T-helper 1 cell treated with Interleukin-12 subunit alpha and Interleukin-12 subunit beta and Interleukin-4 antibody, amounts not matched to agents 30 μg/mL and 1 μg/mL, for 36 hours (primary cell): Measurements from ENCODE around the gene ZDHHC18.
A peak's percentile ranks its signal among the peaks of the same experiment; 100 is the strongest.

Experiments
- H3K27ac Mint-ChIP-seq: one replicate; pipeline ENCODE4 v1.8.0; 2021; ENCODE audit warnings: mild to moderate bottlenecking, mixed read lengths
- H3K27me3 Mint-ChIP-seq: one replicate; pipeline ENCODE4 v1.8.0; 2021; ENCODE audit warnings: low read depth, mixed read lengths
- H3K36me3 Mint-ChIP-seq: one replicate; pipeline ENCODE4 v1.8.0; 2021; ENCODE audit warnings: low read depth, mixed read lengths
- H3K4me1 Mint-ChIP-seq: one replicate; pipeline ENCODE4 v1.8.0; 2021; ENCODE audit warnings: low read depth, mixed read lengths
- H3K4me3 Mint-ChIP-seq: one replicate; pipeline ENCODE4 v1.8.0; 2021; ENCODE audit warnings: mild to moderate bottlenecking, moderate library complexity, mixed read lengths
- H3K9me3 Mint-ChIP-seq: one replicate; pipeline ENCODE4 v1.8.0; 2021; ENCODE audit warnings: mixed read lengths

ZDHHC18 gene

DNA sequence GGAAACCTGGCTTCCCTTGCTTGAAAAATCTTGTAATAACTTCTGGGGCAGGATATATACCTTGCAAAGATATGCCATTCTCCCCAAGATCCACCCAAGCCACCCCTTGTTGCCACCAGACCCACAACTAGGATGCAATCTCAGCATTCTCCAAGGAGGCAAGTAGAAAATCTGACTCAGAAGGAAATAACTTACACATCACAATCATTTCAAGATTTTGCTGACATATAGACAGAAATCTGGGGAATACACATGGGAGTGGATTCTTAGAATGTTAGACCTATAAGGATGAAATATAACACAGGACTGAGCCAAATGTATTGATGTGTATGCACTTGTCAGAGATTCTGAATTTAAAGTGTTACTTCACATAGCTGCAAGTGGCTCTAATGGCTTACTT, 14.8 kb upstream of the ZDHHC18 start:
- Mint-ChIP-seq H3K27ac (peak overlapping the region; percentile 53), H3K4me1 (peaks cover 23% of the 10 kb centered on the region), H3K4me3 (no peak overlapping the region), H3K9me3 (no peaks in the 10 kb centered on the region), H3K36me3 (peaks cover 3% of the 10 kb centered on the region), H3K27me3 (no peaks in the 10 kb centered on the region)

DNA sequence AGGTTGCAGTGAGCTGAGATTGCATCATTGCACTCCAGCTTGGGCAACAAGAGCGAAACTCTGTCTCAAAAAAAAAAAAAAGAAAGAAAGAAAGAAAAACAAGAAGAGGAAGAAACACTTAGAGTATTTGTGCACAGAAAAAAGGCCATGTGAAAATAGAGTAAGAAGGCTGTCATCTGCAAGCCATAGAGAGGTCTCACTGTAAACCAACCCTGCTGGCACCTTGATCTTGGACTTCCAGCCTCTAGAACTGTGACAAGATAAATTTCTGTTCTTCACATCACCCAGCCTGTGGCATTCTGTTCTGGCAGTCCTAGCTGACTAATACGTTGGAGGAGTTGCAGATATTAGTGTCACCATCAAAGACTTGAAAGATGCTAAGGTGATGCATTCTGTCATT, 12.1 kb upstream of the ZDHHC18 start:
- Mint-ChIP-seq H3K4me3 (no peak overlapping the region), H3K27me3 (no peaks in the 10 kb centered on the region), H3K27ac (no peak overlapping the region), H3K36me3 (no peaks in the 10 kb centered on the region), H3K9me3 (no peaks in the 10 kb centered on the region), H3K4me1 (peaks cover 20% of the 10 kb centered on the region)

DNA sequence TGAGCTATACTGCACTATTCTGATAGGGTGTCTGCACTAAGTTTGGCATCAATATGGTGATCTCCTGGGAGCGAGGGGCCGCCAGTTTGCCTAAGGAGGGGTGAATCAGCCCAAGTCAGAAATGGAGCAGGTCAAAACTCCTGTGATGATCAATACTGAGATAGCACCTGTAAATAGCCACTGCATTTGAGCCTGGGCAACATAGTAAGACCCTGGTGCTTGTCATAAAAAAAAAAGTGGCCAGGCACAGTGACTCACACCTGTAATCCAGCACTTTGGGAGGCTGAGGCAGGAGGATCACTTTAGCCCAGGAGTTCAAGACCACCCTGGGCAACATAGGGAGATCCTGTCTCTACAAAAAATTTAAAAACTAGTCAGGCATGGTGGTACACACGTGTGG, 11.6 kb upstream of the ZDHHC18 start:
- Mint-ChIP-seq H3K9me3 (no peaks in the 10 kb centered on the region), H3K27me3 (no peaks in the 10 kb centered on the region), H3K4me3 (no peak overlapping the region), H3K4me1 (peaks cover 20% of the 10 kb centered on the region), H3K27ac (no peak overlapping the region), H3K36me3 (no peaks in the 10 kb centered on the region)

DNA sequence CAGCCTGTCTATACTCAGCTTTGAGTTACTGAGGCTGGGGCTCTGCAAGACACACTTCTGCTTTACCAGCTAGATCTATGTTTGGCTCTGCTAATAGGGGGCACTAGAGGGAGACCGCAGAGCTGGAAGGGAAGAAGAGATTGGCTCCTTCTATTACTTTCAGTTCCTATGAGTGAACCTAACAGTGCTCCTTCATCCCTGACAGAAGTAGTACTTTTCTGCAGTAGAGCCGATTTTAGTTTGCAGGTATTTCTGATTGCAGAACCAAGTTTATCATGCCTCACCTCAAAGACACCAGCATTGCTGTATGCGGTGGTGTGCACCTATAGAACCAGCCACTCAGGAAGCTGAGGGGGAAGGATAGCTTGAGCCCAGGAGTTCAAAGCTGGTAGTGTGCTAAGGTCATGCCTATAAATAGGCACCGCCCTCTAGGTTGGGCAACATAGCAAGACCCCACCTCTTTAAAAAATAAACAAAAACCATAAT, 5.7 kb upstream of the ZDHHC18 start:
- H3K36me3 Mint-ChIP-seq = peaks cover 2% of the 10 kb centered on the region
- H3K4me3 Mint-ChIP-seq = no peak overlapping the region
- peaks cover 18% of the 10 kb centered on the region for H3K4me1 Mint-ChIP-seq
- H3K27ac Mint-ChIP-seq = peak overlapping the region; percentile 34
- H3K9me3 Mint-ChIP-seq = no peaks in the 10 kb centered on the region
- no peaks in the 10 kb centered on the region for H3K27me3 Mint-ChIP-seq

DNA sequence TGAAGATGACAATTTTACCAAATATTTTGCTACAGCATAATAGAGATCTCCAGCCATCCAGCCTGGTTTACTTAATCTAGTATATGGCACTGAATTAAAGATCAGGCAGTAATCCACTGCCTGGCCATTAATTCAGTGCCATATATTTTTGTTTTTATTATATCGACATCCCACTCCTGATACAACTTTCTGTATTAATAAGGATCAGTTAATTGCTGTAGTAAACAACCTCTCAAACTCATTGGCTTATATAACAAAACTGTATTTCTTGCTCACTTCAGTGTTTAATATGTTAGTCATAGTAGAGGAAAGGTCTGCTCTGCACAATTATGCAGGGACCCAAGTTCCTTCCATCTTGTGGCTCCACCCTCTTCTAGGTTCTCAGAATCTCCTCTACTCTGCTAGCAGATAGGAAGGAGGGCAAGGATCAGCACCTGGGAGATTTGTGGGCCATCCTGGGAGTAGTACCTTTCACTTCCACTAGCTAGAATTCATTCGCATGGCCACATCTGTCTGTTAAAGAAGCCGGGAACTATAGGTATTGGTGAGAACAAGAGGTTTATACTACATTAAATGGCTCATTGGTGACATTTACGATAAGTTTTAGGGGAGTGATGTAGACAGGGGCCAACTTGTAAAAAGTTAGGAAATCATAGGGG, 3.6 kb upstream of the ZDHHC18 start:
- H3K4me3 Mint-ChIP-seq = no peak overlapping the region
- H3K9me3 Mint-ChIP-seq = no peaks in the 10 kb centered on the region
- H3K4me1 Mint-ChIP-seq = peaks cover 29% of the 10 kb centered on the region
- peak overlapping the region; percentile 8 for H3K27ac Mint-ChIP-seq
- peaks cover 10% of the 10 kb centered on the region for H3K36me3 Mint-ChIP-seq
- no peaks in the 10 kb centered on the region for H3K27me3 Mint-ChIP-seq

DNA sequence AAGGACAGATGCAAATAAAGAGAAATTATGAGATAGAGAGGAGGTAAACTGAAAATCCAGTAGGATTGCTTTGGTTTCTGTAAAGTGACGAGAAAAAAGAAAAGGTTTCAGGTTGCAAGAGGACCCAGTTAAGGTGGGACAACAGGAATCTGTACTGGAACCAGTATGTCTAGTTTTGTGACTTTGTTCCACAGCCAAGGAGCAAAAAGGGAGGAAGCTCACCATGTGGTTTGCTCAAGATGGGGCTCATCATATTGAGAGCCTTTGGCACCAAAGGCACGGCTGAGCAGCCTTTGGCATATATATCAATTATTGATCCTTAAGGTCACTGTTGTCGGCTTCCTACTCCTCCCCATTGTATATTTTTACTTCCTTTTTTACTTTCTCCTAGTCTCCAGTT, 1.8 kb upstream of the ZDHHC18 start:
- Mint-ChIP-seq H3K9me3 (no peaks in the 10 kb centered on the region), H3K36me3 (peaks cover 22% of the 10 kb centered on the region), H3K27me3 (no peaks in the 10 kb centered on the region), H3K27ac (no peak overlapping the region), H3K4me3 (no peak overlapping the region), H3K4me1 (peaks cover 46% of the 10 kb centered on the region)

DNA sequence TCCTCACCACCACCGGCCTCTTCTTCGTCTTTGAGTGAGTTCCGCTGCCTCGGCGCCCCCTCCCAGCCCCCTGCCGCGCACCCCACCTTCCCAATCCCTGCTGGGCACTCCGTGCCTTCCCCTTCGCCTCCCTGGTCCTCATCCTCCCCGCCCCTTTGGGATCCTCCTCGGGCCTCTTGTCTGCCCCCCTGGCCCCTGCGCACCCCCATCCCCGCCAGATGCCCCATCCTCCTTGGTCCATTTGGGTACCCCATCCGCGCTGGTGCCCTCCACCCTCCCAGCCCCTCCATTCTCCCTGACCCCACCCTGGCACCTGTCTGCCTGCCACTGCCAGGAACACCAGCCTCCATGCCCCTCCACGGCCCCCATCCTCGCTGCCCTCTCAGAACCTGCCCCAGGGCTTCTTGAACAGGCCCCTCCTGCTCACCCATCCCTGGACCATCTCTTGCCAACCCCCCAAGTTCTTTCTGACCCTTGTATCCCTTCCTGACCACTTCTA, 667 bp downstream of the ZDHHC18 start:
- Mint-ChIP-seq H3K9me3 (no peaks in the 10 kb centered on the region), H3K27ac (peak overlapping the region; percentile 92), H3K27me3 (no peaks in the 10 kb centered on the region), H3K4me3 (peak overlapping the region; percentile 99), H3K4me1 (peaks cover 54% of the 10 kb centered on the region), H3K36me3 (peaks cover 30% of the 10 kb centered on the region)

DNA sequence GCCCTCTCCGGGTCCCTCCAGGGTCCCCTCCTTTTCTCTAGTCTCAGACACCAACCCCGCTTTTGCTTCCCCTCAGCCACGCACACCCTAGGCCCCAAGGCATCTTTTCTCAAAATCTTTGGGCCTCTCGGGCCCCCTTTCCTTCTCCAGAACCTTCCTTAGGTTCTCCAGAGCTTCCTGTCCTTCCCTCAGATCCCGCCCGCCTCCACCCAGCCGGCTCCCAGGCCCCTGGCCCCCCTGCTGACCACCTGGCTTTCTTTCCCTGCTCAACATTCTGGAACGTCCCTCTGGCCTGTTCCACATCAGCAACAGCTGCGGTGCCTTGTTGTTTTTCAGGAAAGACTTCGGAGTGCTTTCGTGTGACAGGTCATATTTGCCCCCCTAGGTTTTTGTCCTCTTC, 1.2 kb downstream of the ZDHHC18 start:
- peaks cover 59% of the 10 kb centered on the region for H3K4me1 Mint-ChIP-seq

DNA sequence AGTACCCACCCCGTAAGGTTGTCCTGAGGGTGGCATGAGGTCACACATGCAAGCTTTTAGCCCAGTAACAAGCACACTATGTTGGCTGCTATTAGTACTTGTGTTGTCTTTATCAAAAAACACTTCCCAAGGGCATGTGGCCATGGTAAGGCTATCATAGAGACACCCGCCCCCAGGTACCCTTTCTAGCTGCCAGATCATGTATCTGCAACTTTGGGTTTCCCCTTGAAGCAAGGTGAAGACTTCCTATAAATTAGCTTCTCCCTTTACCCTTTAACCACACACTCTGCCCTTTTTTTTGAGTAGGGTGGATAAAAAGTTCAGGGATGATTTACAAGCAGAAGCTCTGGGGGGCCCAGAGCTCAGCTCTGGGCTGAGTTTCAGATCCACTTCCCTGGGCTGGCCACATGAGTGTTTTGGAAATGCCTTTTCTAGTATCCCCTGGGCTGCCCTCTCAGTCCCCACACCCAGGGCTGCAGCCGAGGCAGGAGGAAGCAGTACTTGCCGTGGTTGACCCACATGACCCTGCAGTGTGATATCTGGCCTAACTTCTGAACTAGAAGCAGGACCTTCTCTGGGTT, 2.0 kb downstream of the ZDHHC18 start:
- Mint-ChIP-seq H3K27me3 (no peaks in the 10 kb centered on the region), H3K9me3 (no peaks in the 10 kb centered on the region), H3K4me1 (peaks cover 64% of the 10 kb centered on the region), H3K4me3 (peak overlapping the region; percentile 99), H3K36me3 (peaks cover 41% of the 10 kb centered on the region), H3K27ac (peak overlapping the region; percentile 92)

More for the DNA sequence above, 1.2 kb downstream of the ZDHHC18 start:
- H3K36me3 Mint-ChIP-seq = peaks cover 35% of the 10 kb centered on the region
- peak overlapping the region; percentile 99 for H3K4me3 Mint-ChIP-seq
- H3K9me3 Mint-ChIP-seq = no peaks in the 10 kb centered on the region
- H3K27ac Mint-ChIP-seq = peak overlapping the region; percentile 92
- no peaks in the 10 kb centered on the region for H3K27me3 Mint-ChIP-seq

DNA sequence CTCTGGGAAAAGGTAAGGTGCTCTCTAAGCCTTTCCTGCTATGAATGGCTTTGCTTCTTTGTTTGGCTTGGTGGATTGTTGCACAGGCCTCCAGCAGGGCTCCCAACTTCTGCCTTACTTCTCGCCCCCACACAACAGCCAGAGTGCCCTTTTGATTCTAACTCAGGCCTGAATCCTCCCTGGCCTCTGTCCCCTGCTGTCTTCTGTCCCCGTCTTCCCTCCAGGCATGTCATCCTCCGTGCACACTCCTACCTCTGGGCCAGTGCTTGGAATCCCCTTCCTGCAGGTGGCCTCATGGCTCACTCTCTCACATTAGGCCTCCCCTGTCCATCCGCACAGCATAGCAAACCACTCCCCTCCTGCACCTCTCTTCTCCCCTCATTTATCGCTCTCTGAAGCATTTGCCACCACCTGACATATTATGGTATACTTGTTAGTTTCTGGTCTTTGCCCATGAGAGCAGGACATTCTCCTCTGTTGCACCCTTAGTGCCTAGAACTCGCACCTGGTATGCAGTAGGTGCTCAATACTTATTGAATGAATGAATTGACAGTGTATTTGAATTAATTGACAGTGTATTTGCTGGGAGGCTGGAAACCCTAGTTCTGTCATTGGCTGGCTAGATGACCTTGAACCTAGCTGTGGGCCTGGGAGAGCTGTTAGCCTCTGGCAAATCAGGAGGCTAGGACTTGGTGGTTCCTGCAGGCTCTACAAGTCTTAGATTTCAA, 2.9 kb downstream of the ZDHHC18 start:
- H3K36me3 Mint-ChIP-seq = peaks cover 48% of the 10 kb centered on the region
- H3K27me3 Mint-ChIP-seq = no peaks in the 10 kb centered on the region
- H3K4me3 Mint-ChIP-seq = peak overlapping the region; percentile 99
- no peaks in the 10 kb centered on the region for H3K9me3 Mint-ChIP-seq
- peak overlapping the region; percentile 92 for H3K27ac Mint-ChIP-seq
- peaks cover 71% of the 10 kb centered on the region for H3K4me1 Mint-ChIP-seq

DNA sequence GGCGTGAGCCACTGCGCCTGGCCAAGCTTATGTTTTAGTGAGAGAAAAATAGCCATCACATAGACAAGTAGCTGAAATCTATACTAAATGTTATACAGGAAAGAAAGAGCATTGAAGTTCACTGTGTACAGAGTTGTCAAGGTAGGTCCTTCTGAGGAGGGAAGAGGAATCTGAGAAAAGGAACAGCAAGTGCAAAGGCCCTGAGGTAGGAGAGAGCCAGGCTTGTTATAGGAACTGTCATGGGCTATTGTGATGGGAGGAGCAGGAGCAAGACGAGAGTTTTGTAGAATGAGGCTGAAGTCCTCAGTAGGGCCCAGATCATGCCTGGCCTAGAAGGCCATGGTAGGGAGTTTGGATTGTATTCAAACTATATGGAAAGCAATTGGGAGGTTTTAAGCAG, 4.6 kb downstream of the ZDHHC18 start:
- H3K36me3 Mint-ChIP-seq = peaks cover 57% of the 10 kb centered on the region
- H3K9me3 Mint-ChIP-seq = no peaks in the 10 kb centered on the region
- H3K4me3 Mint-ChIP-seq = peak overlapping the region; percentile 1
- H3K27ac Mint-ChIP-seq = peak overlapping the region; percentile 74
- H3K4me1 Mint-ChIP-seq = peaks cover 71% of the 10 kb centered on the region
- no peaks in the 10 kb centered on the region for H3K27me3 Mint-ChIP-seq

DNA sequence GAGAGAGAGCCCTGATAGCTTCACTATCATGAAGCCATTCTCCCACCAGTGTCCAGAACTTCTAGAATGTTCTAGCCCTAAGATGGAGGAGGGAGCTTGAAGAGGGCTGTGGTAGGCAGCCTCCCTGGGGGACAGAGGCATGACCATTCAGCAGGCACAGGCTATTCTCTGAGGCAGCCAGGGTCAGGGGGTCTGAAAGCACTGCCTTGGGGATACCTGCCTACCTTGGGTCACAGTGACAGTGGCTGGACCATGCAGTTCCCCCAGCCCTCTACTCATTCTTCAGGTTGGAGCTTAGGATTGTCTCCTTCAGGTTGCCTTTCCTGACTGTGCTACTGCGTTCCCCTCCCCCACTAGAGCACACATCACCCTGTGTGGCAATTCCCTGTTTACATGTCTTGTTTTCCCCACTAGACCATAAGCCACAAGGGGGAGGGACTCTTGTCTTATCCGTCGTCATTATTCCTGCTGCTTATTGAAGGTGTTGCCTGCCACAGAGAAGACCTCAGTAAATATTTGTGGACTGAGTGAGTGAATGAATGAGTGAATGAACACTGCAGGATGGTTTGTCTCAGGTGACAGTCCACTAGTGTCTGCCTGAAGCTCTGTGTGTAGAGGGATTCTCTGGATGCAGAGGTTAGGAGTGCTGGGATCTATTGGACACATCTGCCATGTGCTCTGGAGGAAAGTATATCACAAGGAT, 5.2 kb downstream of the ZDHHC18 start:
- H3K9me3 Mint-ChIP-seq = no peaks in the 10 kb centered on the region
- H3K27ac Mint-ChIP-seq = peak overlapping the region; percentile 100
- H3K4me1 Mint-ChIP-seq = peaks cover 71% of the 10 kb centered on the region
- peaks cover 57% of the 10 kb centered on the region for H3K36me3 Mint-ChIP-seq
- H3K4me3 Mint-ChIP-seq = peak overlapping the region; percentile 22
- no peaks in the 10 kb centered on the region for H3K27me3 Mint-ChIP-seq

DNA sequence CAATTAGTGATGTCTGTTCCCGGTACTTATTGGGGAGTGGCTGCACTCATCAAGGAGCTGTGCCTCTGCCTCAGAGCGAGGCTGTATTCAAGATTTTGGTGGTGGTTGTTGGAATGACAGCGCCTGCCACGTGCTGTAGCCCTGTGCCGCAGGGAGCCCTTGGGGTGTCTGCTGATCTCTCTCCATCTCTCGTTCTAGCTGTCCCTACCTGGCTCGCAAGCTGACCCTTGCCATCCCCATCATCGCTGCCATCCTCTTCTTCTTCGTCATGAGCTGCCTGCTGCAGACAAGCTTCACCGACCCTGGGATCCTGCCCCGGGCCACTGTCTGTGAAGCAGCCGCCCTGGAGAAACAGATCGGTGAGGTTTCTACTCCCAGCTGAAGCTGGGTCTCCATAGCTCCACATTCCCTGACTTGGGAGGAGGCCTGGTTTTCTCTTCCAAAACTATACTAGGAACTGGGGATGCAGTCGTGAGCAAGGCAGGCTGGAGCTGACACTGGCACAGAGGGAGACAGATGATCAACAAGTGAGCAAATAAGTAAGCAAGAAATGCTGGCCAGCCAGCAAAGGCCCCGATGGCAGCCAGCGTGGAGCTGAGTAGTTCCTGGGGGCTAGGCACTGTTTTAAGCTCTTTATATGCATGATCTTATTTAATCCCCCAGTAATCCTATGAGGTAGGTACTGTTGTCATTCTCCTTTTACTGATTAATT, 5.9 kb downstream of the ZDHHC18 start:
- peak overlapping the region; percentile 83 for H3K4me3 Mint-ChIP-seq
- peaks cover 55% of the 10 kb centered on the region for H3K36me3 Mint-ChIP-seq
- H3K9me3 Mint-ChIP-seq = no peaks in the 10 kb centered on the region
- H3K27ac Mint-ChIP-seq = peak overlapping the region; percentile 100
- H3K27me3 Mint-ChIP-seq = no peaks in the 10 kb centered on the region
- H3K4me1 Mint-ChIP-seq = peaks cover 69% of the 10 kb centered on the region
